ENCODE data around the gene BCAP31.

DNA sequence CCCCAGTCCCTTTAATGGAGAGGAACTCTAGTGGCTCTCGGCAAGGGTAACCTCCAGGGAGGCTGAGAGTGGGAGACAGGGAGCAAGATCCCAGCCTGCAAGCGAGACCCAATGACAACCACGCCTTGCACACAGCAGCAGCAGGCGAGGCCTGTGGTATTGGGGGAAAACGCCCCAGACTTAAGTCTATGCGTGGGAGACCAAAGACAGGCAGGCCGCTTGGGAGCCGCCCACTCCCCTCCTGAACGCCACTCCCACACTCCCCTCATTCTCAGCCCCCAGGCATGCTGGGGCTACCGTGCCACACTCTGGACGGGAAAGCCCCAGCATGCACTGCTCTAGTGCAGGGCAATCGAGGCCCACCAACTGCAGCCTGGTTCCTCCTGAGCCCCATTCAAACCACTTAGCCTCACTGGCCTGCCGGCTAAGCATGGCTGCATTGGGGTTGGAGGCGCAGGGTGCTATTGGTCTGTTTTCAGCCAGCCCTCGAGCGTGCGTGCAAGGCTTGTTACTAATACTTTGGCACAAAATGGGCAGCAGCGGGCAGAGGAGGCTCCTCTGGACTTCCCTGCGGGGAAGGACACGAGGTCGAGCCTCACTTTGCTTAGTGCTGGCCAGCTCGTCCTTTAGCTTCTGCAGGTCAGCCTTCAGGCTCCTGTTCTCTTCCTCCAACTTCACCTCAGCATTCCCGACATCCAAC lies 21.7 kb downstream of the BCAP31 start:
- TF ChIP-seq, protein P1, sequence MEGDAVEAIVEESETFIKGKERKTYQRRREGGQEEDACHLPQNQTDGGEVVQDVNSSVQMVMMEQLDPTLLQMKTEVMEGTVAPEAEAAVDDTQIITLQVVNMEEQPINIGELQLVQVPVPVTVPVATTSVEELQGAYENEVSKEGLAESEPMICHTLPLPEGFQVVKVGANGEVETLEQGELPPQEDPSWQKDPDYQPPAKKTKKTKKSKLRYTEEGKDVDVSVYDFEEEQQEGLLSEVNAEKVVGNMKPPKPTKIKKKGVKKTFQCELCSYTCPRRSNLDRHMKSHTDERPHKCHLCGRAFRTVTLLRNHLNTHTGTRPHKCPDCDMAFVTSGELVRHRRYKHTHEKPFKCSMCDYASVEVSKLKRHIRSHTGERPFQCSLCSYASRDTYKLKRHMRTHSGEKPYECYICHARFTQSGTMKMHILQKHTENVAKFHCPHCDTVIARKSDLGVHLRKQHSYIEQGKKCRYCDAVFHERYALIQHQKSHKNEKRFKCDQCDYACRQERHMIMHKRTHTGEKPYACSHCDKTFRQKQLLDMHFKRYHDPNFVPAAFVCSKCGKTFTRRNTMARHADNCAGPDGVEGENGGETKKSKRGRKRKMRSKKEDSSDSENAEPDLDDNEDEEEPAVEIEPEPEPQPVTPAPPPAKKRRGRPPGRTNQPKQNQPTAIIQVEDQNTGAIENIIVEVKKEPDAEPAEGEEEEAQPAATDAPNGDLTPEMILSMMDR (IDR thresholded peaks at IDR 0.05) = no peak
- no peak for TF ChIP-seq POLR2A (IDR thresholded peaks at IDR 0.05)

Data from adrenal gland (tissue), 5 donors.